Stimulated activated CD8-positive, alpha-beta memory T cell treated with anti-CD3 and anti-CD28 coated beads, Interleukin-2, amount 100 ng/mL, for 1 hour (primary cell): ENCODE measurements around the gene KLHL21.

Experiments used
- DNase-seq, 2 donors: peaks; one replicate each; pipeline ENCODE4 v3.0.0-alpha.2; 2020; ENCODE audit warnings: low read depth in 2 of 2

KLHL21 gene

DNA sequence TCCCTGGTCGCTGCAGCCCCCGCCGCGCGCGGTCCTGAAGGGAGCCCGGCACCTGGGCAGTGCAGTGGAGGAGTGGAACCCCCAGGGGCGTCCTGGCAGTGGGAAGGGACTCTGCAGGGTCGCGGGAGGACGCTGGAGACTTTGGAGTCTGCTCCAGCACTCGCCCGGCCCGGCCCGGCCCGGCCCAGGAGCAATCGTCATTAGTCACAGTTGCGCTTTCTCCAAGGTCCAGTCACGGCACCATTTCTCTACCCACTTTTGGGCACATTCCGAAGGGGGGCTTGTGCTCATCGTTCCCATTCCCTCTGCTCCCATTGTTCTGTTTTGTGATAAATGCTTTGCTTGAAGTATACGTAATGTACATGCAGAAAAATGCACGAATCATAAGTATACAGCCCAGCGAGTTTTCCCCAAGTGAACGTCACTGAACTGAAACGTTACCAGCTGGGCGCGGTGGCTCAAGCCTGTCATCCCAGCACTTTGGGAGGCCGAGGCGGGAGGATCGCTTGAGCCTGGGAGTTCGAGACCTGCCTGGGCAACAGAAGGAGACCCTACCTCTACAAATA is 23.0 kb upstream of the KLHL21 start:
- DNase-seq: no peak

DNA sequence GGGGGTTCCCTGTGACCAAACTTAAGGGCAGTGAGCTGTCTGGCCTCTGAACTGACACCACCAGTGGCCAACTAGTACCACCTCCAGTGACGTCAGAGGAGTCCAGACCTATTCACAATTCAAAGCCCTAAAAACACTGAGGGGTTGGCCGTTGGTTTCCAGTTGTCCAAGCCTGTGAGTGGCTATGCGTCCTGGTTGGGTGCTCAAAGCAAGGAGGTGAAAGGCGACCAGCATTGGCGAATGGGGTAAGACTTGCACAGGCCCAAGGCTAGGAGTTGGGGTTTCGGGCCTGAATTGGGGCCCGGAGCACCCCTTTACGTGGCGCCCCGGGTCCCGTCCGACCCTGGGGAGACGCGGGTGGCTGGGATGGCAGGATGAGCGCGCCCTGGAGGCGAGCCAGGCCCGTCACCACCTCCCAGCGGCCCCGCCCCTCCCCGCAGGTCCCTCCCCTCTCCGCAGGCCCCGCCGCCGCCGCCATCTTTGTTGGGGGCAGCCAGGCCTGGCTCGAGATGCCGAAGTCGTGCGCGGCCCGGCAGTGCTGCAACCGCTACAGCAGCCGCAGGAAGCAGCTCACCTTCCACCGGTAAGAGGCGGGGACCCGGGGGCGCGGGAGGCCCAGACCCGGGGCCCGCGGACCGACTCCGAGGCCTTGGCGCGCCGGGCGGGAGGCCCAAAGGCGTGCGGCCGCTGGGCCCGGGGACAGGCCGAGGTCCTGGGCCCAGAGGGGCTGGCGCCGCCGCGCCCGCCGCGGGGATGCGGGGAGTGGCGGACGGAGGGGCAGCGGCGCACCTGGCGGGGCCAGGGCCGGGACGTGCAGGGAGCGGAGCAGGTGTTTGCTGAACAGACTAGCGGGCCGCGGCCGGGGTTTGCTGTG is 22.3 kb upstream of the KLHL21 start, which contains the start of gene THAP3:
Gene THAP3 (plus strand): TSS at position 159 of the 874 bp plus-strand sequence. CDS start 351 bp downstream, at position 510.
- DNase-seq: peak; percentile 73 to 86

DNA sequence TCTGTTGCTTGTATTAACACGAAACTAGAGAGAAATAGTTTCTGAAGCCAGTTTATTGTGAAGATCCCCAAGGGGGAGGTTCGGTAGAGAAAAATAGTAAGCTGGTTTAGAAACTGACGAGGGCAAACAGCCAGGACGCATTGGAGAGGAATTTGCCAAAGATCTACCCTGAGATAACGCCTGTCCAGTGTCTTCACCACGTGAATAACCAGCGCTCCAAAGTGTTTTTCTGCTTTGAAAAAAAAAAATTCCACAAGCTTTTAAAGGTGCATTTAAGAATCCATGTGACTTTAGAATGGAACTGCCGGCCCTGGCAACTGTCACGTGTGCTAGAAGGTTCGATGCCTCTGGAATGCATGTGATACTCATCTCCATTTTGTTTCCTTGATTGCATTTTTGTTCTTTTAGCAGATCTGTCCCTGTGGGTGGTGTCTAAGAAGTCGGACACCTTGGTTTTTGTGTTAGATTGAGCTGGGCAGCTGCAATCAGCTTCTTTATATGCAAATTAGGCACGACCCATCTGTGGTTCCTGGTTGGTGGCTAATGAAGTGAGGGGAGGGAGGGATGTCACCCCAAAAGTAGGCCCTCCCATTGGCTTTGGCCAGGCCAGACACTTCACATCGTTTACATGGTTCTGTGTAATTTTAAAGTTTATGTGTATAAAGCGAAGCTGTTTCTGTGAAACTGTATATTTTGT is 20.7 kb upstream of the KLHL21 start:
- DNase-seq: no peak

DNA sequence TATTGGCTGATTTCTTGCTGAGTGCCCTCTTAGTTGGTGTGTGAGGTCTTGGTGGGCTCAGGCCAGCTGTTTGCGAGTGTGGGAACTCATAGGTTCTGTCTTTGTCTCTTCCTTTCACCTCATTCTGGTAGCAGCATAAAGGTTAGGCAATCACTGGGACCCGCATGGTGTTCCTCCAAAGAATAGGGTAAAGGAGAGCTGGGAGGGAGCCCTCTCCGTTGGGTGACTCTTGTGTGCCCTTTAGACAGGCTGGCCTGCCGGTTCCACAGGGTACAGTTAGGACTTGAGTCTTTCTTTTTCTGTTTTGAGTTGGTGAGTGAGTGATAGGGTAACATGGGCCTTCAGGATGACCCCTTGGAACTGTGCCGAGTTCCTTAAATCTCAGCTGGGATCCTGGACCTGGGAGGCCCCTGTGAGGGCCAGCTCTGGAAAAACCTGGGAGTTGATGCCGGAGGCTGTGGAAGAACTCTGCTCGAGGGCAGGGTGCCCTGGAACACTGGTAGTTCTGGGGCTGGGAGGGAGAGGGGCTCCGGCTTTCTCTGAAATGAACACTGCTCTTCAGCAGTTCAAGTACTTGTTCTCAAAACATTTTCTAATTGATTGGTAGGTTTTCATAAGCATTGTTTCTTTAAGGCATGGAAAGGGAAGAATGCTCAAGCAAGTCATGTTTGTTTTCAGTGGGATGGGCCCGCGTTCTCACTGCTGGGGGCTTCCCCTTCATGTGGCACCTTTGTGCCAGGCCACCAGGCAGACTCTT is 19.9 kb upstream of the KLHL21 start:
- DNase-seq: no peak

DNA sequence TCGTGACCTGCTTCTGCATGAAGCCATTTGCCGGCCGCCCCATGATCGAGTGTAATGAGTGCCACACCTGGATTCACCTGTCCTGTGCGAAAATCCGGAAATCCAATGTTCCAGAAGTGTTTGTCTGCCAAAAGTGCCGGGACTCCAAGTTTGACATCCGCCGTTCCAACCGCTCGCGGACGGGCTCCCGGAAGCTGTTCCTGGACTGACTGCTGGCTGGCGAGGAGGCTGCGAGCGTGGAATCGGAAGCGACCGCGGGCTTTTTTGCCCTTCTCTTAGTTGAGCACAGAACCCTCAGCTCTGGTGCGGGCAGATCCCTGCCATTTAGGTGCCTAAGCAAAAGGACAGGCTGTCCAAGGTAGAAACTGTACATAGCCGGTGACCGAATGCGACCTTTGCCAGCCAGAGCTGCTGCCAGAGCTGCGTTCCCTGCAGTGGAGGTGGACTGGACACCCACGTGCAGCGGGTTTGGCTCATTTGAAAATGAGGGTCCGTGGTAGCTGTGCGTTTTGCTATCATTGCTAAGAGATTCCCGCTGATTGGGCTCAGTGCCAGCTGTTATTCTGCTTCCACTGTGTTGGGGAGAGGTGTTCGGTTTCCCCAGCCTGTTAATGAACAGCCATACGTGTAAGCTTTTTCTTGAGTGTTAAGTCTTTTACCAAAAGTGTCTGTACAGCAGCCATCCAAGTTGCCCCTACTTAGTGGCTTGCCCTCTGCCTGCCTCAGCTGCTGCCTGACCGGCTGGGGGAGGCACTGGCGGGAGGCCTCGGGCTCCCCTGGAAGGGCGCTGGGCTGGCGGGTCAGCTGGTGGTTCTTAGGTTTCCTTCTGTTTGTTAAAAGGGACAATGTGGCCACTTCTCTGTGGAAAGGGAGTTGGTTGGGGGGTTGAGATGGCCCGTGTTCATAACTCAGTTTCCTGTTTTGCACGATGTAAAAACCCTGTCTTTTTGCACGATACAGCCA is 19.0 kb upstream of the KLHL21 start:
- DNase-seq: no peak

DNA sequence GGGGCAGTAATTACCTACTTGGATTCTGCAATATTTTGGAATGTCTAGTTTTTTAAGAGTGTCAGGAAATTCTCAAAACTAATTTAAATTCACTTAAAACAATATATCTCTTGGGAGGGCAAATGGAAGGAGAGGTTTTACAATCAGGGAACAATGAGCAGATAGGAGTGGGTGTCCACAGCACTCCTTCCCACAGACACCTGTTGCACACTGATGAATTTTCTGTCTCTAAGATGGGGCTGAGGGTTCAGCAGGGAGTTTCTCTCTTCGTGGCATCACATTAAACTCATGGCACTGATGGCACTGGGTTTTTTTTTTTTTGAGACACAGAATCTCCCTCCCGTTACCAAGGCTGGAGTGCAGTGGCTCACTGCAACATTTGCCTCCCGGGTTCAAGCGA is 16.4 kb upstream of the KLHL21 start:
- no peak for DNase-seq

DNA sequence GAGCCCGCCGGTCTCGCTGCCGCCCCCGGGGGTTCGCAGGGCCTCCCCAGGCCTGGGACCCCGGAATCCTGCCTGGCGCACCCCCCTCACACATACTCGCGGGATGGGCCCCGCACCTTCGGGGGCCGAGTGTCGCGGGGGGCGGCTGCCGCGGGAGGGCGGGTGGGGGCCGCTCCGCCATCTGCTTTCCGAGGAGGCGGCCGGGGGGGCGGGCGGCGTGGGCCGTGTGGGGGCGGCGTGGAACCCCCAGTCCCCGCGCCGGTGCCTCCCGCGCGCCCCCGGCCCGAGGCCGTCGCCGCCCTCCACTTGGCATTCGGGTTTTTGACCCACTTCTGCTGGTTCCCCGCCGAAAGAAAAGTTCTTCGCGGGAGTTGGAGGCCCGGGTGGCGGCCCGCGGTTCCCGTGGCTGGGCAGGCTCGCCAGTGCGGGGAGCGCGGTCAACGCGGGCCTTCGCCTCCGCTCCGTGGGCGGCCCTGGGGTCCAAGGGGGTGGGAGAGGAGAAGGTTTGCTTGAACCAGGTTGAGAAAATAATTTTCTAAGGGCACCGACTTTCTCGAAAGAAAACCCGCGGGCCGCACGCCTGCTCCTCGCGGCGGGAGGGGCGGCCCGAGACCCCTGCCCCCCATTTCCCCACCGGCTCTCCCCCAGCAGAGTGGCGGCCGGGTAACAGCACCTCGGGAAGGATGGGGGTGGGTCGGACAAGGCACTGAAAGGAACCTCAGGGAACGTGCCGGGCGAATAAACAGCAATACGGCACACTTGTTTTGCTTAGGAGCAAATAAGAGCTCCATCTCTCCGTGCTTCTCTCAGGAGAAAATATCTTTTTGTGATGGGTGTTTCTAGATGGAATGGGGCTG is 12.5 kb upstream of the KLHL21 start:
- DNase-seq: no peak

DNA sequence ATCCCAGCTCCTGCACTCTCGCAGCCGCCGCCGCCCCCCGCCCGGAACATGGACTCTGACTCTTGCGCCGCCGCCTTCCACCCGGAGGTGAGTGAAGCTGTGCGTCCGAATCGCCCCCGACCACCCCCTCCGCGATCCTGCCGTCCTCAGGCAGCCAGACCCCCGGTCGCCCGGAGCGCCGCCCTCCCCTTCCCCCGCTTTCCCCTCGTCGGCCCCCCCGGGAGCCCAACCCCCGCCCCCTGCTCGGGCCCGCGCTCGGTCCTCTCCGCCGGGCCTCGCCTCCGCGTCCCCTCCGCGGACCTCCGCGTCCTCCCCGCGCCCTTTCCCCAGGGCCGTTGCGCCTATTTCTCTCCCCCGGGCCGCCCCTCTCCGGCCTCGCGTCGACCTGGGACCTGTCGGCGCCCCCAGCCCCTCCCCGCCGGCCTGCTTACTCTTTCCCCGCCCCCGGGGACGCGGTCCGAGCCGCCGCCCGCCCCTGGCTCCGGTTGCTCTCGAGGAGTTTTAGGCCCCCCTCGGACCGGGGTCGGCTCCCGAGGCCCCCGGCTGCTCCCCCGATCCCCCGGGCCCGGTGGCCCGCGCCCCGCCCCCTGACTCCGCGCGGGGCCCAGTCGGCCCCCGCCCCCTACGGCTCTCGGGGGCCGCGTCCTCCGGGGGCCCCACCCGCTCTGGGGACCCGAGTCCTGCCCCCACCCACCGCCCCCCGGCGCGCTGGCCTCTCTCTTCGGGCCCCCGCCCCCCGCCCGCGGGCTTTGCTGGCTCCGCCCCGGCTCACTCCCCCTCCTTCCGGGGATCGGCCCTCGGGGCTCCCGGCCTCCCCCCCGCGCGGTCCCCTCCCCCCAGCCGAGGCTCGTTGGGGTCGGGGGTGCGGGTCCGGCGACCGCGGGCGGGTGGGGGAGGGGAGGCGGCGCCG is 11.6 kb upstream of the KLHL21 start:
- peak in 1 of 2 donors; percentile 12 for DNase-seq

DNA sequence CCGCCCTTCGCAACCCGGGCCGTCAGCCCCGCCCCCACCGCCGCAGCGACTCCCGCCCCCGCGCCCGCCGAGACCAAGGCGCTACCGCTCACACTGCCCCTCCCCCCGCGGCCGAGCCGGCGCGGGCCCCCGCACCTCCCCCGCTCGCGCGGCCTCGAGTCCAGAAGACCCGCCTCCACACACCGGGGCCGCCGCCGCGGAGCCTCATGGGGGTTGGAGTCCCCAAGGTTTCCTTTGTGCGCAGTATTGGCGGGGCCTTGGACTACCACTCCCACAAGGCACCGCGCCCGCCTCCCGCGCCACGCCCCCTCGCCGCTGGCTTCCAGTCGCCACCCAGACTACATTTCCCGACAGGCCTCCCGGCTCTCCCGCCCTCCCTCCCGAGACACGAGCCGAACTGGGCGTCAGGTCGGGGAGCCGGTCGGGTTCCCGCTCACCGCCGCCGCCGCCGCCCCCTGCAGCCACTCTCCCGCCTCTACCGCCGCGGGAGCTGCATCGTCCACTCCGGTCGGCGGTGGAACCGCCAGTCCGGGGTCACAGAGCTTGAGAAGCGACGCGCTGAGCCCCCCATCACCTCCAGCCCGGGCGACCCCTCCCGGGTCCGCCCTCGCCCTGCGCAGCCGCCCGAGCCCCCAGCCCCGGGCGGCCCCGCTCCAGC is 10.8 kb upstream of the KLHL21 start, which contains the start of gene PHF13:
Gene PHF13 (plus strand): TSS at position 371 of the 658 bp plus-strand sequence. CDS start 336 bp downstream, outside the sequence.
- peak; percentile 98 to 99 for DNase-seq

DNA sequence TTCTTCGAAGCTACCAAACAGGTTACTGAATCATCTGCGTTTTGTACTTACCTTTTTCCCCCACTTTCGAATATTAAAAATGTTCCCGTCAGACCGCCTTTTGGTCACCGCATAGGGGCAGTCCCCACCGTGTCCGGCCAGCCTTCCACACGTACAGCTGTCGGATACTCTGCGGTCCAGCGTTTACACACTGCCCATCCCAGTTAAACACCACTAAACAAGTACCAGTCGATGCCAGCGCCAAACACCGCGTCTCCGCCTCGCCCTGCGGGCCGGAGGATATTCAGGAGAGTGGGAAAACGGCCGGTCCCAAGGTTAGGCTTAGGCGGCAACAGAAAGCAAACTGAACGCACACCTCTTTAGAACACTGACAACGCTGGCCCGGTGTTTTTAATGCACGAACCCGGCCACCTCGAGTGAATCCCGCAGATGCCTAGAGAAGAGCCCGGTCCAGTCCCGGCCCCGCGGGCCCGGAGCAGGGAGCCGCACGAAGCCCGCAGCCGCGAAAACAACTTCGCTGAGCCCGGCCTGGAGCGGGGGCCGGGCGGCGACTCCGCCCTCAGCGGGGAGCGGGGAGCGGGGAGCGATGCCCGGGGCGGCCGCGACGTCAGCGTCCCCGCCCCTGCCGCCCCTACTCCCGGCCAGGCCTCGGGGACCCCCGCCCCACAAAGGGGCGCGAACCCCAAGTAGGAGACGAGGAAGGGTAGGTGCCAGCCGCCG is 10.1 kb upstream of the KLHL21 start:
- no peak for DNase-seq

DNA sequence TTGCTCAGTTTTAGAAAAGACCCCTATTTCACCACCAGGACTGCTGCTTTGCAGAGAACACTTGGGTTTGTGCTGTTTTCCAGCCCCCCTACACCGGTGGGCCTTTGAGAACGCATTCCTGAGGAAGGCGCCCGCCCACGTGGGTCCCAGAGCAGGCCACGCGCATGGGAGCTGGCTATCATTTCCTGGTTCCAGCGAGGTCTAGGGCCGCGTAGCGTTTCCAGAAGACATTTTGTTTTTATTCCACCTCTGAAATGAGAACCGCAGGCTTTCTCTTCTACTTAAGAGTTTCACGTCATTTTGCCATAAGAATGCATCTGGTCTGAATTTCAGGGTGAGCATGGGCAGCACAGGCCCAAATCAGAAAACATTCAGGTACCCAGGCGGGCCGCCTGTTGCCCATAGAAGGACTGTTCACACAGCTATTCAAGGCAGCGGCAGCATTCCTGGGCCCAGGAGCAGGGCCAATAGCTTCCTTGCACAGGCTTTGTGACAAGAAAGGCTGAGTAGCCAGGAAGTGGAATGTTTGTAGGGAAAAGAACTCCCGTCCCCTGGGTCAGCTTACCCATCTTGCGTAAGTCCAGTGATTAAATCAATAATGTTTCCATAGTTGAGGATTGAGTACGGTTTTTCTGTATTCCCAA is 1.4 kb upstream of the KLHL21 start:
- no peak for DNase-seq

DNA sequence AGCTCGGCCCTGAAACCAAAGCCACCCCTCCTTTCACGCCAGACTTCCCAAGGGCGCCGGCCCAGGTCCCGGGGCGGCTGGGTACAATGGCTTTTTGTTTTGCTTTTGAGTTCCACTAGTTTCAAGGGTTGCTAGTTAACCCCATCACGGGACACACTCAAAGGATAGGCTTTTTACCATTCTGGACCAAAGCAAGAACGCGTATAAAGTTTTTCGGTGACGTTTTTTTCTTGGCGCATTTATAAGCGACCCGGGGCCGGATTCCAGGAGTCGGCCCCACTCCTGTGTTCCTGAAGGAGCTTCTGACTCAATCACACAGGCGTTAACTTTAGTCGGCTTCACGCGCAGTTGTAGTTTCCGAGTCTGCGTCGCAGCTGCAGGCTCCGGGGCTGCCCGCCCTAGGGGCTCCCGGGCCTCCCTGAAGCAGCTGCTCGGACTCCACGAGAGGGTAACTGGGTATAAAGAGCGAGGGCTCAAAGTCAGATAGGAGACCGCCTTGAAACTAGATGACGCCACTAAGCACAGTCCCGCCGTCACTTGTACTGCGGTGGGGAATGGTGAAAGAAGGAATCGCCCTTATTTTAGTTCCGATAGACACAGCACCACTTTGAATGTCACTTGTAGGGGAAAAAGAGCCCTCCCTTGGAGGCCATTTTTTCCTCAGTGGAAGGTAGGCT is 707 bp upstream of the KLHL21 start:
- DNase-seq: no peak

DNA sequence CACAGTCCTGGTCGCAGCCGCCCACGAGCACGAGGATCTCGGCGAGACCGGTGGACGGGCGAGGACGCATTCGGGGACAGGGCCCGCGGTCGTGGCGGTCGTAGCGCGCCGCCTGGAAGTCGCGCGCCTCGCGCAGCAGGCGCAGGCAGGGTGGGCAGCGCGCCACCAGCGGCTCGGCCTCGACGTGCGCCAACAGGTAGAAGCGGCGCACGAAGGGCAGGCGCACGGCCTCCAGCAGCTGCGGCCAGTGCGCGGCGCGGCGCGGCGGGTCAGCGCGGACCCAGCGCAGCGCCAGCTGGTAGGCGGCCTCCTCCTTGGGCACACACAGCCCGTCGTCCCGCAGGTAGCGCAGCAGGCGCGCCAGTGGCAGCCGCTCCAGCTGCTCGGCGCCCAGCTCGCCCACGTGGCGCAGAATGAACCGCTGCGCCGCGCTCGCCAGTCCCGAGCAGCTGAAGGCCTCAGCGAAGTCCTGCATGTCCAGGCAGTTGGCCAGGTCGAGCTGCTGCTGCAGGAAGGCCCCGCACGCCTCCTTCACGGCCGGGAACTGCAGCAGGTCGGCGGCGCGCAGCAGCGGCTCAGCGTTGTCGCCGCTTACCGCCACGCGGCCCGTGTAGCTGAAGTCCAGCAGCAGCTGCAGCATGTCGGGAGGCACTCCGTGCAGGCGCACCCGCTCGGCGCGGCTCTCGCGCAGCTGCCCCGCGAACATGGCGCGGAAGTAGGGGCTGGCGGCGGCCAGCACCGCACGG is 573 bp downstream of the KLHL21 start:
- DNase-seq: no peak

DNA sequence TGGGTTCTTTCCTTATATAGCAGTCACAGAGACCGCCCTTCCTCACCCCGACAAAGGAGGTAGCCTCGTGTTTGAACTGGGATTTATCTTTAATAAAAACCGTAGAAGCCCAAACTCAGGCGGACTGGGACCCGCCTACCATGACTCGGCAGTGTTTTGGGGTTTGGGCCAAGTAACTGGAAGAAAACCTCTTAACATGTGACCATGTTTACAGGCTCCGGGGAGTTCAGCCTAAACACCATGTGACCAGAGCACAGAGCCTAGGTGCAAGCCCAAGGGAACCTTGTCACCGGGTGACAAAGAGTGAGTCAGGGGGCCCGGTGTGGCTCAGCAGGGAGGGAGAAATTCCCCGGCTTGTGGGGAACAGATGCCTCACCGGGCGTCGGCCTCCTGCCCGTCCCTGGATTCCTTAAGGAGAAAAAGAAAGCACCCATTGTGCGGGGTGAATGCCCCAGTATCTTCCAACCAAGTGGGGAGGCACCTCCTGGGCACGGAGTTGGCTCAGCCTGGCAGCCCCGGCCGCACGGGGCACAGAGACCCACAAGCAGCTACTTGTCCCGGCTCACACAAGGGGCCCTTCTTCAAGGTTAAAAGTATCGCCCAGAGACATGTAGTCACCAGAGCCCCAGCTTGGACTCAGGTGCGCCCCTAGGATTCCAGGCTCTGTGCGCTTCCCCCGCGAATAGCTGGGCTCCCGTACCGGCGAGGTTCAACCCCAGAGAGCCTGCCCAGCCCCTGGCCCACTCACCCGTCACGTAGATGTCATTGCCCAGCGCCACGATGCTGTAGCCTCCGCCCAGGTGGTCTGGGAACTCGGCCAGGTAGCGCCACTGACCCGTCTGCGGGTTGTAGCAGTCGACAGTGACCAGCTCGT is 1.4 kb downstream of the KLHL21 start:
- DNase-seq: peak in 1 of 2 donors; percentile 54
